ENCODE data around the gene CCDC89.
"Not testable (repeated sequence)": the region's sequence is repeated elsewhere in the genome, so short reads cannot be mapped to it uniquely, and the experiment has no call there.

CCDC89 gene

GRCh38 chr11:85673393-85673792, 12.6 kb downstream of the CCDC89 start:
- in situ Hi-C loops (cut with MboI; ENCODE audit: low pct_unique_long_range_greater_than_20kb, low sequenced_read_pairs, unreplicated experiment) = no loop called here
- DNase-seq (ENCODE audit: low spot score) = no peak
- no peak for TF ChIP-seq CTCF (IDR thresholded peaks at IDR 0.05; ENCODE audit: extremely low read depth, insufficient read depth, missing control alignments)

- in situ Hi-C loops (cut with MboI; ENCODE audit: low pct_unique_long_range_greater_than_20kb, low sequenced_read_pairs, unreplicated experiment) = no loop called here
- no peak for DNase-seq (ENCODE audit: low spot score)
- no peak for TF ChIP-seq CTCF (IDR thresholded peaks at IDR 0.05; ENCODE audit: extremely low read depth, insufficient read depth, missing control alignments)
These were observed 13.7 kb downstream of the CCDC89 start for GRCh38 chr11:85672105-85672902.

GRCh38 chr11:85670949-85671663, 14.9 kb downstream of the CCDC89 start:
- in situ Hi-C loops (cut with MboI; ENCODE audit: low pct_unique_long_range_greater_than_20kb, low sequenced_read_pairs, unreplicated experiment); DNase-seq (ENCODE audit: low spot score): not testable (repeated sequence)

GRCh38 chr11:85668157-85668556, 17.8 kb downstream of the CCDC89 start:
- in situ Hi-C loops (cut with MboI; ENCODE audit: low pct_unique_long_range_greater_than_20kb, low sequenced_read_pairs, unreplicated experiment) = no loop called here
- DNase-seq (ENCODE audit: low spot score) = no peak
- no peak for TF ChIP-seq CTCF (IDR thresholded peaks at IDR 0.05; ENCODE audit: extremely low read depth, insufficient read depth, missing control alignments)

- no peak for TF ChIP-seq CTCF (IDR thresholded peaks at IDR 0.05; ENCODE audit: extremely low read depth, insufficient read depth, missing control alignments)
- DNase-seq (ENCODE audit: low spot score) = no peak
- in situ Hi-C loops (cut with MboI; ENCODE audit: low pct_unique_long_range_greater_than_20kb, low sequenced_read_pairs, unreplicated experiment) = no loop called here
These were observed 19.3 kb downstream of the CCDC89 start for GRCh38 chr11:85666687-85667086.

GRCh38 chr11:85665733-85666132, 20.3 kb downstream of the CCDC89 start:
- DNase-seq (ENCODE audit: low spot score) = no peak
- in situ Hi-C loops (cut with MboI; ENCODE audit: low pct_unique_long_range_greater_than_20kb, low sequenced_read_pairs, unreplicated experiment) = no loop called here
- no peak for TF ChIP-seq CTCF (IDR thresholded peaks at IDR 0.05; ENCODE audit: extremely low read depth, insufficient read depth, missing control alignments)

All from GM13977 (cell line).